ENCODE results near the gene TNFSF11. TPM values are rescaled to one million over a fixed set of nuclear protein-coding genes. Genes with fewer than 3 reads are reported as not detected.

TNFSF11 gene
- total RNA-seq, 4 donors from 2014 or later, result not detected

- Histone ChIP-seq H3K4me3 (no peak overlapping the region), H3K9me3 (no peaks in the 10 kb centered on the region), H3K4me1 (no peaks in the 10 kb centered on the region), H3K36me3 (no peaks in the 10 kb centered on the region), H3K27me3 (no peaks in the 10 kb centered on the region), H3K27ac (no peak overlapping the region)
- no peak for DNase-seq (ENCODE audit: low spot score in 2 of 2)
- WGBS, 2 donors, result 80 to 83% methylated on average over 7 of the region's 7 CpGs
- TF ChIP-seq POLR2A (IDR thresholded peaks at IDR 0.05) (no peak), EP300 (IDR thresholded peaks at IDR 0.05) (no peak)
- TF ChIP-seq, protein P1, sequence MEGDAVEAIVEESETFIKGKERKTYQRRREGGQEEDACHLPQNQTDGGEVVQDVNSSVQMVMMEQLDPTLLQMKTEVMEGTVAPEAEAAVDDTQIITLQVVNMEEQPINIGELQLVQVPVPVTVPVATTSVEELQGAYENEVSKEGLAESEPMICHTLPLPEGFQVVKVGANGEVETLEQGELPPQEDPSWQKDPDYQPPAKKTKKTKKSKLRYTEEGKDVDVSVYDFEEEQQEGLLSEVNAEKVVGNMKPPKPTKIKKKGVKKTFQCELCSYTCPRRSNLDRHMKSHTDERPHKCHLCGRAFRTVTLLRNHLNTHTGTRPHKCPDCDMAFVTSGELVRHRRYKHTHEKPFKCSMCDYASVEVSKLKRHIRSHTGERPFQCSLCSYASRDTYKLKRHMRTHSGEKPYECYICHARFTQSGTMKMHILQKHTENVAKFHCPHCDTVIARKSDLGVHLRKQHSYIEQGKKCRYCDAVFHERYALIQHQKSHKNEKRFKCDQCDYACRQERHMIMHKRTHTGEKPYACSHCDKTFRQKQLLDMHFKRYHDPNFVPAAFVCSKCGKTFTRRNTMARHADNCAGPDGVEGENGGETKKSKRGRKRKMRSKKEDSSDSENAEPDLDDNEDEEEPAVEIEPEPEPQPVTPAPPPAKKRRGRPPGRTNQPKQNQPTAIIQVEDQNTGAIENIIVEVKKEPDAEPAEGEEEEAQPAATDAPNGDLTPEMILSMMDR (IDR thresholded peaks at IDR 0.05), result no peak
Observed at GRCh38 chr13:42612021-42612765, 38.2 kb downstream of the TNFSF11 start.

GRCh38 chr13:42614436-42615035 lies 40.6 kb downstream of the TNFSF11 start:
- no peaks in the 10 kb centered on the region for H3K9me3 ChIP-seq
- no peak overlapping the region for H3K4me3 ChIP-seq
- TF ChIP-seq POLR2A (IDR thresholded peaks at IDR 0.05) (no peak), EP300 (IDR thresholded peaks at IDR 0.05) (no peak)
- TF ChIP-seq, protein P1 (IDR thresholded peaks at IDR 0.05), result no peak
- H3K4me1 ChIP-seq, result no peaks in the 10 kb centered on the region
- 69 to 79% methylated on average over 3 of the region's 3 CpGs for WGBS, 2 donors
- no peaks in the 10 kb centered on the region for H3K27me3 ChIP-seq
- no peak overlapping the region for H3K27ac ChIP-seq
- no peaks in the 10 kb centered on the region for H3K36me3 ChIP-seq
- DNase-seq (ENCODE audit: low spot score in 2 of 2), result no peak

DNA sequence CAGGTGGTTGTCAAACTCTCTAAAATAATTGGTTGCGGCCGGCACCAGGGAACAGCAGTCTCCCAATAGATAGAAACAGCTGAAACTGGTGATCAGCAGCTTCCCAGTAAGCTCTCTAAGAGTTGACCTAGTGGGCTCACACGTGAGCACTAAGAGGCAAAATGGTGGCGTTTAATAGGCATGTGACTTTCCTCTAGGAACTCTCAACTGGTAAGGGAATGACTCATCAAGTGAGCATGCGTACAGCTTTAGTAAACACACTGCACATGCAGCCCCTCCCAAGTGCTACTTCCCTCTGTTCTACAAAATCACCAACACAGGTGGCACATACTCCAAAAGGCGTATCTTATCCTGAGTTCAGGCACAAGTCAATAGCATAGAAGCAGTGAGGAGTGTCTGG lies 41.7 kb downstream of the TNFSF11 start:
- H3K9me3 ChIP-seq, result no peaks in the 10 kb centered on the region
- no peaks in the 10 kb centered on the region for H3K36me3 ChIP-seq
- H3K27ac ChIP-seq, result no peak overlapping the region
- H3K27me3 ChIP-seq, result no peaks in the 10 kb centered on the region
- no peak for DNase-seq (ENCODE audit: low spot score in 2 of 2)
- H3K4me3 ChIP-seq, result no peak overlapping the region
- H3K4me1 ChIP-seq, result no peaks in the 10 kb centered on the region
- WGBS, 2 donors, result 81 to 87% methylated on average over 6 of the region's 6 CpGs
- TF ChIP-seq EP300 (IDR thresholded peaks at IDR 0.05) (no peak), POLR2A (IDR thresholded peaks at IDR 0.05) (no peak)
- TF ChIP-seq, protein P1 (IDR thresholded peaks at IDR 0.05), result no peak

- Histone ChIP-seq H3K36me3 (no peaks in the 10 kb centered on the region), H3K4me1 (no peaks in the 10 kb centered on the region), H3K27ac (no peak overlapping the region), H3K4me3 (no peak overlapping the region), H3K9me3 (no peaks in the 10 kb centered on the region), H3K27me3 (no peaks in the 10 kb centered on the region)
- 49 to 60% methylated on average over 3 of the region's 3 CpGs for WGBS, 2 donors
- TF ChIP-seq EP300 (IDR thresholded peaks at IDR 0.05) (no peak), POLR2A (IDR thresholded peaks at IDR 0.05) (no peak)
- TF ChIP-seq, protein P1 (IDR thresholded peaks at IDR 0.05), result no peak
- no peak for DNase-seq (ENCODE audit: low spot score in 2 of 2)
Observed at GRCh38 chr13:42617221-42617620, 43.3 kb downstream of the TNFSF11 start.

DNA sequence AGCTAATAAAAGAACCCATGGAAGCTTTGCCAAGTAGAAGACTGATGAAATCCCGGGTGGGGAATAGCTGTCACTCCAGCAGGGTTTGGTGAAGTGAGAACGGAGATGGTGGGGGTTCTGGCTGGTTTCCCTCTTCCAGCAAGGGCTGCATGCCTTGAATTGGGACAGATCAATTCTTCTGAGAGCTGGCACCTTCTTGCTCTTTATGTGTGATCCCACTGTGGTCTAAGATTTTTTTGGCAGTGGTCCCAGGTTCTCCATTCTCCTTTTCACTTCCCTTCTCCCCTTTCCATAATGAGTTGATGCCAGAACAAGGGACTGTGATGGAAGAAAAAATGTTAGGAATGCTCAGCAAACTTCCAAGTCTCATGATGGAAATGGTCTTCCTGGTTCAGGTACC lies 50.0 kb downstream of the TNFSF11 start:
- WGBS, 2 donors, result 42 to 57% methylated on average over 2 of the region's 2 CpGs
- no peaks in the 10 kb centered on the region for H3K4me1 ChIP-seq
- no peaks in the 10 kb centered on the region for H3K9me3 ChIP-seq
- no peak overlapping the region for H3K27ac ChIP-seq
- TF ChIP-seq, protein P1 (IDR thresholded peaks at IDR 0.05), result no peak
- TF ChIP-seq EP300 (IDR thresholded peaks at IDR 0.05), result no peak
- no peaks in the 10 kb centered on the region for H3K36me3 ChIP-seq
- no peak for DNase-seq (ENCODE audit: low spot score in 2 of 2)
- H3K4me3 ChIP-seq, result no peak overlapping the region
- H3K27me3 ChIP-seq, result no peaks in the 10 kb centered on the region
